ENCODE results near the gene LMAN1. TPM values are rescaled to one million over a fixed set of nuclear protein-coding genes. Genes with fewer than 3 reads are reported as not detected.

The LMAN1 gene
- total RNA-seq, 2 donors from 2014 or later: 86.6 to 86.7 TPM

DNA sequence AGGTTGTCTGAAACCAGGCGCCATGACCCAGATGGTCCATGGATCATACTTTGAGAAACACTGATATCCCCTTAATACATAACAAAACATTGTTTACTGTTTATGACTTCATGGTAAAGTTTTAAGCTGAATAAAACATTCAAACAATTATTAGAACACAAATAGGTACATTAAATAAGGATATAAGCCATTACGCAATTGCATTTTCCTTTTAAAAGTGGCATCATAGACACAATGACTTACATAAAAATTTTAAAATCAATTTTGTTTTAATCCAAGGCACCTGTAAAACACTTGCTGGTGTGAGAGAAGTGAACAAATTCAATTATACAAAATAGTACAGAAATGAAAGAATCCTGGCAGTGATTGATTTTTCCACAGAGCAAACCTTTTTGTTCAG, 30.4 kb downstream of the LMAN1 start:
- 97 to 98% methylated on average over 2 of the region's 2 CpGs for WGBS, 2 donors
- DNase-seq (no peak), ATAC-seq (no peak)
- Histone ChIP-seq H3K27me3 (no peaks in the 10 kb centered on the region), H3K9me3 (no peaks in the 10 kb centered on the region), H3K4me1 (no peaks in the 10 kb centered on the region), H3K36me3 (replicated peaks in 1 of 2; ENCODE audit: insufficient read depth in 1 of 2, low read depth in 2 of 2) (peaks cover 11 to 37% of the 10 kb centered on the region in 2 donors), H3K27ac (no peak overlapping the region), H3K4me3 (no peak overlapping the region)
- intact Hi-C loops (cut with DNase I): no loop called here
- no peak for TF ChIP-seq POLR2A (IDR thresholded peaks at IDR 0.05)
- TF ChIP-seq, protein P1, sequence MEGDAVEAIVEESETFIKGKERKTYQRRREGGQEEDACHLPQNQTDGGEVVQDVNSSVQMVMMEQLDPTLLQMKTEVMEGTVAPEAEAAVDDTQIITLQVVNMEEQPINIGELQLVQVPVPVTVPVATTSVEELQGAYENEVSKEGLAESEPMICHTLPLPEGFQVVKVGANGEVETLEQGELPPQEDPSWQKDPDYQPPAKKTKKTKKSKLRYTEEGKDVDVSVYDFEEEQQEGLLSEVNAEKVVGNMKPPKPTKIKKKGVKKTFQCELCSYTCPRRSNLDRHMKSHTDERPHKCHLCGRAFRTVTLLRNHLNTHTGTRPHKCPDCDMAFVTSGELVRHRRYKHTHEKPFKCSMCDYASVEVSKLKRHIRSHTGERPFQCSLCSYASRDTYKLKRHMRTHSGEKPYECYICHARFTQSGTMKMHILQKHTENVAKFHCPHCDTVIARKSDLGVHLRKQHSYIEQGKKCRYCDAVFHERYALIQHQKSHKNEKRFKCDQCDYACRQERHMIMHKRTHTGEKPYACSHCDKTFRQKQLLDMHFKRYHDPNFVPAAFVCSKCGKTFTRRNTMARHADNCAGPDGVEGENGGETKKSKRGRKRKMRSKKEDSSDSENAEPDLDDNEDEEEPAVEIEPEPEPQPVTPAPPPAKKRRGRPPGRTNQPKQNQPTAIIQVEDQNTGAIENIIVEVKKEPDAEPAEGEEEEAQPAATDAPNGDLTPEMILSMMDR (IDR thresholded peaks at IDR 0.05): no peak

GRCh38 chr18:59325965-59326364, 33.1 kb downstream of the LMAN1 start:
- WGBS, 2 donors: 85 to 100% methylated on average over 1 of the region's 1 CpG
- no peak for DNase-seq
- no peak overlapping the region for H3K4me3 ChIP-seq
- H3K36me3 ChIP-seq (replicated peaks in 1 of 2; ENCODE audit: insufficient read depth in 1 of 2, low read depth in 2 of 2): peaks cover 11 to 23% of the 10 kb centered on the region in 2 donors
- H3K27me3 ChIP-seq: no peaks in the 10 kb centered on the region
- H3K27ac ChIP-seq: no peak overlapping the region
- intact Hi-C loops (cut with DNase I): no loop called here
- no peaks in the 10 kb centered on the region for H3K9me3 ChIP-seq
- TF ChIP-seq, protein P1 (IDR thresholded peaks at IDR 0.05): no peak
- no peak for TF ChIP-seq POLR2A (IDR thresholded peaks at IDR 0.05)
- H3K4me1 ChIP-seq: no peaks in the 10 kb centered on the region
- no peak for ATAC-seq

DNA sequence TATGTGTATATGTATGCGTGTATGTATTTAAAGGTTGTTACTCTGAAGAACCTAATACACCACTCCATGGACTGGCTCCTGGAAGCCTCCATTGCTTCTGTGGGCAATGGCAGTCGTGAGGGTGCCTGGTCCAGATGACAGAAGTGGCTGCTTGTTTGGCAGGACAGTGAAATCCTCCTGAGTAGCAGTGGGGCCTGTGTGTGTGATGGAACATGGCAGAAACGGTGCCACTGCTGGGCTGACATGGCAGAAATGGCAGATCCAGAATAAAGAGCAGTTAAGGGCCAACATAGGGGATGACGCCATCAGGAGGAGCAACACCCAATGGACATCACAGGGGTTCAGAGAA, 34.5 kb downstream of the LMAN1 start:
- Histone ChIP-seq H3K27ac (no peak overlapping the region), H3K9me3 (no peaks in the 10 kb centered on the region), H3K27me3 (no peaks in the 10 kb centered on the region), H3K36me3 (replicated peaks in 1 of 2; ENCODE audit: insufficient read depth in 1 of 2, low read depth in 2 of 2) (peaks cover 11 to 15% of the 10 kb centered on the region in 2 donors), H3K4me3 (no peak overlapping the region), H3K4me1 (no peaks in the 10 kb centered on the region)
- intact Hi-C loops (cut with DNase I): no loop called here
- DNase-seq (no peak), ATAC-seq (no peak)
- no peak for TF ChIP-seq POLR2A (IDR thresholded peaks at IDR 0.05)
- TF ChIP-seq, protein P1 (IDR thresholded peaks at IDR 0.05): no peak
- 92 to 93% methylated on average over 4 of the region's 4 CpGs for WGBS, 2 donors

- no peak overlapping the region for H3K4me3 ChIP-seq
- no peaks in the 10 kb centered on the region for H3K4me1 ChIP-seq
- WGBS, 2 donors: 89 to 98% methylated on average over 7 of the region's 7 CpGs
- TF ChIP-seq, protein P1 (IDR thresholded peaks at IDR 0.05): no peak
- no peak for TF ChIP-seq POLR2A (IDR thresholded peaks at IDR 0.05)
- no peaks in the 10 kb centered on the region for H3K9me3 ChIP-seq
- no peaks in the 10 kb centered on the region for H3K27me3 ChIP-seq
- ATAC-seq (no peak), DNase-seq (no peak)
- peaks cover 11 to 15% of the 10 kb centered on the region in 2 donors for H3K36me3 ChIP-seq (replicated peaks in 1 of 2; ENCODE audit: insufficient read depth in 1 of 2, low read depth in 2 of 2)
- no peak overlapping the region for H3K27ac ChIP-seq
- intact Hi-C loops (cut with DNase I): no loop called here
Measured at GRCh38 chr18:59323931-59324622, 35.0 kb downstream of the LMAN1 start.

DNA sequence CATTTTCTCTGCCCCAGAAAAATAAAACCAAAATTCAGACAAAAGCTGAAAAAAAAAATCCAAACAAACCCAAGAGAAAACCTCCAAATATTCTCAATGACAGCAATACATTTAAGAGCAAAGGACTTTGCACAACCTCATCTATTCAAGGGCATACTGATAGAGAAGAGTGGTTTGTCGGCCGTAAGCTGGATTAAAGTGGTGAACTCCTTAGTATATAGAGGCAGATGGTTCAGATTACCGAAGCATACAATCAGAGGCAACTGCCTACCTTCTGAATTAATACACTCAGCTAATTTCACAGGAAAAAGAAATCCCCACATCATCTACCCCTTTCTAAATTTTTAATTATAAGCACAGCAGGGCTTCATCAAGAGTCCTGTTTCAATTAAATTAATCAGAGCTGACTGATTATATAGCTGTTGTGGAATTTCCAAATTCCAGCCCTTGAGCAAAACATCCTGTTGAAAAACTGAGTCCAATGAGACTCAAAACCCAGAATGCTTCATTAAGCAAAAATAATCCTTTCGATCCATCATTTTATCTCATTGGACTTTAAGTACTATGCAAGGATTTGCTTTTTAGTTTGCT, 40.5 kb downstream of the LMAN1 start, which contains the start of gene CPLX4:
Gene CPLX4 (minus strand): TSS at position 190 of the 591 bp plus-strand sequence. CDS start 187 bp downstream, at position 3.
- DNase-seq (no peak), ATAC-seq (no peak)
- intact Hi-C loops (cut with DNase I): no loop called here
- no peak for TF ChIP-seq POLR2A (IDR thresholded peaks at IDR 0.05)
- TF ChIP-seq, protein P1 (IDR thresholded peaks at IDR 0.05): no peak
- Histone ChIP-seq H3K9me3 (no peaks in the 10 kb centered on the region), H3K27me3 (no peaks in the 10 kb centered on the region), H3K36me3 (replicated peaks in 1 of 2; ENCODE audit: insufficient read depth in 1 of 2, low read depth in 2 of 2) (no peaks in the 10 kb centered on the region), H3K4me1 (no peaks in the 10 kb centered on the region), H3K27ac (no peak within 1 kb of the TSS), H3K4me3 (no peak within 1 kb of the TSS)
- 74 to 78% methylated on average over 4 of the region's 4 CpGs for whole genome bisulfite sequencing, 2 donors

All from body of pancreas (tissue), 4 donors.